Adrenal gland (tissue), 12 donors: ENCODE data around the gene PCSK6. TPM values are rescaled to one million over a fixed set of nuclear protein-coding genes. Genes with fewer than 3 reads are reported as not detected.

Source experiments
- DNase-seq, 7 donors: peaks; one replicate each; pipeline ENCODE4 v3.0.0-alpha.2; 2019 to 2020
- H3K27ac ChIP-seq, 5 donors: fragments of 200-600 bp; sonication (generic) in 4 of 5; 1 replicate in 3 of 5; 2 replicates in 2 of 5; pipeline versions ENCODE4 v1.5.1 to v1.8.0; 2016 to 2020; ENCODE audit warnings: mild to moderate bottlenecking in 1 of 5
- H3K27me3 ChIP-seq: fragments of 200-600 bp; 2 replicates; pipeline ENCODE4 v1.8.0; 2021
- H3K36me3 ChIP-seq, 2 donors: fragments of 200-600 bp; replicated peaks in 1 of 2; 1 replicate in 1 of 2; 2 replicates in 1 of 2; pipeline versions ENCODE4 v1.5.1 to v1.8.0; 2018 to 2022
- H3K4me1 ChIP-seq, 2 donors: fragments of 200-600 bp; replicated peaks in 1 of 2; 1 replicate in 1 of 2; 2 replicates in 1 of 2; pipeline versions ENCODE4 v1.5.1 to v1.8.0; 2018 to 2021
- H3K4me3 ChIP-seq, 4 donors: fragments of 200-600 bp; sonication (generic) in 3 of 4; one replicate each; pipeline ENCODE4 v1.5.1; 2016 to 2018
- H3K9me3 ChIP-seq, 3 donors: fragments of 200-600 bp; sonication (generic) in 1 of 3; replicated peaks in 1 of 3; 1 replicate in 2 of 3; 2 replicates in 1 of 3; pipeline versions ENCODE4 v1.5.1 to v1.8.0; 2016 to 2021
- POLR2A ChIP-seq, 2 donors: fragments of 450-650 bp; IDR thresholded peaks; one replicate each; pipeline ENCODE4 v1.6.1; 2017; ENCODE audit warnings: antibody characterized with exemption in 2 of 2, mild to moderate bottlenecking in 2 of 2, moderate library complexity in 1 of 2
- whole genome bisulfite sequencing, 4 donors: extraction: QIAGEN DNeasy Blood & Tissue Kit in 2 of 4; methylation state at CpG; one replicate each; pipeline versions ENCODE4 v1.1.5 to v1.1.7; 2013 to 2017; 5-methylcytosine and 5-hydroxymethylcytosine counted together
- intact Hi-C, 2 donors: fragments of 100-400 bp; cut with DNase I; formaldehyde crosslinking; loops; one replicate each; pipeline versions ENCODE4 v1.14.1 to v1.15.0; 2022 to 2023
- polyA plus RNA-seq, 3 donors: library from polyadenylated mRNA; stranded (reverse); fragments of 200-250 nt in 2 of 3; fragments of 350-450 nt in 1 of 3; fragmentation: Illumina TruSeq in 1 of 3; extraction: RNeasy Lipid Tissue Mini Kit (QIAGEN cat#74804) in 1 of 3; gene quantifications; one replicate each; pipeline ENCODE4 v1.2.3, GENCODE V29; 2013 to 2014
- total RNA-seq, 9 donors: library from RNA; depleted of rRNA in 4 of 9; stranded (reverse); fragments of >200 nt in 4 of 9; fragments of 120-200 nt in 1 of 9; fragmentation: NEBNext Ultra II Directional in 1 of 9; extraction: Animal tissue kit (Norgen Biotek cat#: 25700) in 1 of 9; gene quantifications; one replicate each; pipeline versions ENCODE4 v1.1.0 to v1.2.4, GENCODE V29; 2013 to 2023
- TF ChIP-seq, protein P1 (sequence below), 6 experiments: fragments of 450-650 bp in 4 of 6; fragments of 200-600 bp in 2 of 6; sonication (generic) in 1 of 6; IDR thresholded peaks; 1 replicate in 5 of 6; 2 replicates in 1 of 6; pipeline versions ENCODE4 v1.5.1 to v1.8.0; 2016 to 2021; ENCODE audit warnings: antibody characterized with exemption in 6 of 6, mild to moderate bottlenecking in 2 of 6, moderate library complexity in 1 of 6
- donor health status: healthy with polysubstance abuse.
- donor health status: Bipolar disorder and iron deficiency.
- donor health status: DM: yes; HTN: yes; CAD: no.
- donor health status: DM: no; HTN: no; CAD: no.
- donor health status: DM: no; HTN: no; CAD: no.
- donor health status: DM: yes; HTN: yes; CAD: no.

Gene PCSK6
- total and polyA plus RNA-seq, 12 donors = 0.88 to 53.0 (median 5.6) TPM

DNA sequence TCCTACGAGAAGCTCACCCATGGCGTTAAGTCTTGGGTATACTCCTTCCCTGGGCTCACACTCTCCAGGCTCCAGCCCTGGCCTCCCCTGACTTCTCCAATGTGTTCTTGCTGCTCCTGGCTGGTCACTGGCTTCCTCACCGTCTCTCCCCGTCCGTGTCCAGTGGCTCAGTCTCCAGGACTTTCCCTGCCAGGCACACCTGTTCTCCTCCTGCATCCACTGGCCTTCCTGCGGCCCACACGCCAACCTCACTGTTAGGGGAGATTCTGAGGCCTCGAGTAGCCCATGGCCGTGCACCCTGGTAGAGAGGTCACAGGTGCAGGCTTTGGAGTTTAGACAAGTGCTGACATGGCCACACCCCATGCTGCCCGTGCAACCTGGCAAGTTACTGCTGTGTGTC is 102.5 kb downstream of the PCSK6 start:
- WGBS, 4 donors = 86 to 89% (median 88%) methylated on average over 10 of the region's 10 CpGs
- H3K4me3 ChIP-seq = no peak overlapping the region
- no peak for DNase-seq
- intact Hi-C loops = no loop called here
- no peak overlapping the region for H3K27ac ChIP-seq
- TF ChIP-seq, protein P1, sequence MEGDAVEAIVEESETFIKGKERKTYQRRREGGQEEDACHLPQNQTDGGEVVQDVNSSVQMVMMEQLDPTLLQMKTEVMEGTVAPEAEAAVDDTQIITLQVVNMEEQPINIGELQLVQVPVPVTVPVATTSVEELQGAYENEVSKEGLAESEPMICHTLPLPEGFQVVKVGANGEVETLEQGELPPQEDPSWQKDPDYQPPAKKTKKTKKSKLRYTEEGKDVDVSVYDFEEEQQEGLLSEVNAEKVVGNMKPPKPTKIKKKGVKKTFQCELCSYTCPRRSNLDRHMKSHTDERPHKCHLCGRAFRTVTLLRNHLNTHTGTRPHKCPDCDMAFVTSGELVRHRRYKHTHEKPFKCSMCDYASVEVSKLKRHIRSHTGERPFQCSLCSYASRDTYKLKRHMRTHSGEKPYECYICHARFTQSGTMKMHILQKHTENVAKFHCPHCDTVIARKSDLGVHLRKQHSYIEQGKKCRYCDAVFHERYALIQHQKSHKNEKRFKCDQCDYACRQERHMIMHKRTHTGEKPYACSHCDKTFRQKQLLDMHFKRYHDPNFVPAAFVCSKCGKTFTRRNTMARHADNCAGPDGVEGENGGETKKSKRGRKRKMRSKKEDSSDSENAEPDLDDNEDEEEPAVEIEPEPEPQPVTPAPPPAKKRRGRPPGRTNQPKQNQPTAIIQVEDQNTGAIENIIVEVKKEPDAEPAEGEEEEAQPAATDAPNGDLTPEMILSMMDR (IDR thresholded peaks at IDR 0.05) = no peak
- no peaks in the 10 kb centered on the region for H3K27me3 ChIP-seq
- no peaks in the 10 kb centered on the region for H3K4me1 ChIP-seq
- H3K36me3 ChIP-seq = no peaks in the 10 kb centered on the region
- H3K9me3 ChIP-seq = no peaks in the 10 kb centered on the region

DNA sequence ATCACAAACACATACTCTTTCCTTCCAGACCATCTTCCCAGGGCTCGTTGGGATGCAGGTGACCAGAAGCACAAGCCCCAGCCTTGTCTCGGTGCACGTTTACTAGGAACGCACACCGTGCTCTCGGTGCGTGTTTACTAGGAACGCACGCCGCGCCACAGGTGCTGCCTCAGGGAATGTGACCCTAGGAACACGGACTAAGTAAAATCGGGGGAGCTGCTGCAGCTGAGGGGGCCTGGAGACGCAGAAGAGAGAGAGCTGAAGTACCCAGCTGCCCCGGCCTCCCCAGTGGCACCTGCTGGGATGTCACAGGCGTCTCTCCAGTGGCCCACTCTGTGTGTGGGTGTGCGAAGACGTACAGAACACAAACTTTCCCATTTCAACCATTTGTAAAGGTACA is 103.5 kb downstream of the PCSK6 start:
- Histone ChIP-seq H3K27ac (no peak overlapping the region), H3K4me3 (no peak overlapping the region), H3K9me3 (no peaks in the 10 kb centered on the region), H3K36me3 (no peaks in the 10 kb centered on the region), H3K27me3 (no peaks in the 10 kb centered on the region), H3K4me1 (no peaks in the 10 kb centered on the region)
- WGBS, 4 donors = 91 to 96% (median 94%) methylated on average over 17 to 18 of the region's 18 CpGs
- no peak for DNase-seq
- TF ChIP-seq, protein P1 (IDR thresholded peaks at IDR 0.05) = no peak
- no peak for TF ChIP-seq POLR2A (IDR thresholded peaks at IDR 0.05)
- intact Hi-C loops = no loop called here

DNA sequence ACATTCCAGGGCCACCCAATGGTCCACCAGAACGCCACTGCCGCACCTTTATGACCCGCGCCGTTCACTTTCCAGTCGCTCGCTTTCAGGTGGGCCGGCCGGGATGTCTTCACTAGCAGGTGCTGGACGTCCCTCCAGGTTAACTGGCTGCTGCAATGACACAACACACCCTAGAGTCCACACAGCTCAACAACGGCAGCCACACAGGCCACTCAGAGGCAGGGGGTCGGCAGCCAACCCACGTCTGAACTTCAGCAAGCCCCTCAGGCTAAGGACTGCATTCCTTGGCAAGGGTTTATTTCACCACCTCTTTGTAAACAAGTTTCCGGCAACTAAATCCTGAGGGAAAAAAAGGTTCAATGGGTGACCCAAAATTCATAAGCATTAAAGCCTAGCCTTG is 105.2 kb downstream of the PCSK6 start:
- no peak for TF ChIP-seq POLR2A (IDR thresholded peaks at IDR 0.05)
- TF ChIP-seq, protein P1 (IDR thresholded peaks at IDR 0.05) = no peak
- no peak overlapping the region for H3K4me3 ChIP-seq
- H3K9me3 ChIP-seq = no peaks in the 10 kb centered on the region
- no peaks in the 10 kb centered on the region for H3K27me3 ChIP-seq
- DNase-seq = no peak
- WGBS, 4 donors = 88 to 94% (median 89%) methylated on average over 13 to 14 of the region's 14 CpGs
- H3K36me3 ChIP-seq = no peaks in the 10 kb centered on the region
- no peak overlapping the region for H3K27ac ChIP-seq
- intact Hi-C loops = no loop called here
- H3K4me1 ChIP-seq = no peaks in the 10 kb centered on the region

DNA sequence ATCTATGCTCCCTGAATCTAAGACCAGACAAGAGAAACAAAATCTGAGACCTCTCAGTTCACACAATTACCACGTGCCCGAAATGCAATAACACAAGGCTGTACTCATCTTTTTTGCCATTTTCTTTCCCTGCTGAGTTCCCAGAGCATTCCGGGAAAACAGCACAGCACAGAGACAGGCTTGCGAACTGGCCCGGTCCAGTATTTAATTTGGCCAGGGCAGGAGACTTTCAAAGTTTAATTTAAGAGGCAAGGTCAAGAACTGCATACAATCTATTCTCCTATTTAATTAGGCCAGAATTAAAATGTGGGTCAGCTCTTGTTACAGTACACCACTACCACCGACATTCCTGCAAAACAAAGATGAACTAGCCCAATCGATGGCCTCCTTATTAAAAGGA is 107.0 kb downstream of the PCSK6 start:
- no peak for DNase-seq
- WGBS, 4 donors = 41 to 55% (median 52%) methylated on average over 7 of the region's 7 CpGs
- H3K27me3 ChIP-seq = no peaks in the 10 kb centered on the region
- H3K36me3 ChIP-seq = no peaks in the 10 kb centered on the region
- TF ChIP-seq, protein P1 (IDR thresholded peaks at IDR 0.05) = no peak
- TF ChIP-seq POLR2A (IDR thresholded peaks at IDR 0.05) = no peak
- no peak overlapping the region for H3K27ac ChIP-seq
- H3K4me1 ChIP-seq = no peaks in the 10 kb centered on the region
- intact Hi-C loops = no loop called here
- no peak overlapping the region for H3K4me3 ChIP-seq
- H3K9me3 ChIP-seq = no peaks in the 10 kb centered on the region
